B cell (primary cell): Measurements from ENCODE around the gene SLC17A1. TPM values are rescaled to one million over a fixed set of nuclear protein-coding genes. Genes with fewer than 3 reads are reported as not detected.

Experiments used
- ATAC-seq: fragments of 200-7000 bp; cut with Tn5 transposase; one replicate; pipeline ENCODE4 v1.10.0; 2021; ENCODE audit warnings: low read depth, mild to moderate bottlenecking, moderate number of reproducible peaks, moderate library complexity
- CTCF ChIA-PET: fragments of 350-600 bp; sonication (Branson Sonifier 250); formaldehyde crosslinking; loops from one replicate; lab custom pipeline; 2021; ENCODE audit warnings: antibody characterized with exemption, inconsistent platforms; lab: Charles Lee
- POLR2A ChIA-PET: fragments of 350-600 bp; sonication (Branson Sonifier 250); formaldehyde crosslinking; loops from one replicate; lab custom pipeline; 2021; ENCODE audit warnings: antibody characterized with exemption; lab: Charles Lee
- DNase-seq: peaks from one replicate; pipeline ENCODE4 v3.0.0; 2013
- H2AFZ ChIP-seq: 2 replicates; pipeline ENCODE4 v1.6.1; 2012; ENCODE audit warnings: mild to moderate bottlenecking, low read depth, low read length; ENCODE audit not compliant: insufficient read depth, poor library complexity, severe bottlenecking
- H3K27ac ChIP-seq, 2 donors: 1 replicate in 1 of 2; 2 replicates in 1 of 2; pipeline ENCODE4 v1.5.1; 2012 to 2013; ENCODE audit warnings: low read length in 2 of 2, mild to moderate bottlenecking in 2 of 2, moderate library complexity in 1 of 2
- H3K27me3 ChIP-seq, 4 experiments: fragments of 200-600 bp in 1 of 4; sonication (generic) in 1 of 4; replicated peaks in 1 of 4; 1 replicate in 2 of 4; 2 replicates in 2 of 4; pipeline versions ENCODE4 v1.6.1 to v1.7.0; 2013 to 2016; ENCODE audit warnings: low read length in 3 of 4, mild to moderate bottlenecking in 2 of 4, mixed read lengths in 1 of 4, moderate library complexity in 1 of 4; ENCODE audit not compliant: insufficient read depth in 4 of 4, control insufficient read depth in 3 of 4; ENCODE audit errors: control extremely low read depth in 1 of 4
- H3K36me3 ChIP-seq, 2 experiments: replicated peaks in 1 of 2; 1 replicate in 1 of 2; 2 replicates in 1 of 2; pipeline versions ENCODE4 v1.6.1 to v1.7.1; 2013; ENCODE audit warnings: low read length in 1 of 2; ENCODE audit not compliant: insufficient read depth in 2 of 2, control insufficient read depth in 1 of 2; ENCODE audit errors: control extremely low read depth in 1 of 2, extremely low read depth in 1 of 2
- H3K4me1 ChIP-seq, 2 donors: fragments of 200-600 bp in 1 of 2; sonication (generic) in 1 of 2; 1 replicate in 1 of 2; 2 replicates in 1 of 2; pipeline versions ENCODE4 v1.5.1 to v1.6.1; 2013 to 2017; ENCODE audit warnings: low read length in 2 of 2; ENCODE audit not compliant: control insufficient read depth in 2 of 2, insufficient read depth in 2 of 2
- H3K4me2 ChIP-seq: replicated peaks from 2 replicates; pipeline ENCODE3; 2012; ENCODE audit warnings: mild to moderate bottlenecking, low read depth, low read length; ENCODE audit not compliant: poor library complexity, severe bottlenecking
- H3K4me3 ChIP-seq, 5 experiments: fragments of 200-600 bp in 1 of 5; sonication (generic) in 1 of 5; 1 replicate in 3 of 5; 2 replicates in 2 of 5; pipeline versions ENCODE4 v1.5.1 to v1.7.0; 2011 to 2016; ENCODE audit warnings: low read length in 4 of 5, mild to moderate bottlenecking in 4 of 5, low read depth in 2 of 5, control low read depth in 1 of 5, moderate library complexity in 1 of 5; ENCODE audit not compliant: insufficient read depth in 1 of 5; ENCODE audit errors: control extremely low read depth in 1 of 5, extremely low read depth in 1 of 5
- H3K79me2 ChIP-seq: fragments of 200-600 bp; sonication (generic); one replicate; pipeline ENCODE4 v1.6.0; 2016; ENCODE audit warnings: low read length; ENCODE audit not compliant: control insufficient read depth, insufficient read depth
- H3K9ac ChIP-seq: fragments of 200-600 bp; sonication (generic); 2 replicates; pipeline ENCODE4 v1.6.1; 2017; ENCODE audit warnings: mild to moderate bottlenecking, low read length, moderate library complexity
- H3K9me3 ChIP-seq, 3 donors: one replicate each; pipeline versions ENCODE4 v1.6.1 to v1.7.1; 2013; ENCODE audit warnings: low read length in 2 of 3; ENCODE audit not compliant: control insufficient read depth in 2 of 3, insufficient read depth in 1 of 3; ENCODE audit errors: control extremely low read depth in 1 of 3
- H4K20me1 ChIP-seq: 2 replicates; pipeline ENCODE4 v1.6.0; 2012; ENCODE audit warnings: mild to moderate bottlenecking, low read length; ENCODE audit not compliant: insufficient read depth, control insufficient read depth, poor library complexity, severe bottlenecking
- H3K27ac Mint-ChIP-seq: one replicate; pipeline ENCODE4 v1.8.0; 2021; ENCODE audit warnings: mixed read lengths
- H3K27me3 Mint-ChIP-seq: one replicate; pipeline ENCODE4 v1.8.0; 2021; ENCODE audit warnings: mixed read lengths
- H3K4me1 Mint-ChIP-seq: one replicate; pipeline ENCODE4 v1.8.0; 2021; ENCODE audit warnings: mixed read lengths
- H3K4me3 Mint-ChIP-seq: one replicate; pipeline ENCODE4 v1.8.0; 2021; ENCODE audit warnings: mixed read lengths
- H3K9me3 Mint-ChIP-seq: one replicate; pipeline ENCODE4 v1.8.0; 2022; ENCODE audit warnings: mixed read lengths; ENCODE audit not compliant: insufficient read depth
- EZH2 ChIP-seq: IDR thresholded peaks from 2 replicates; pipeline ENCODE4 v1.6.1; 2012; ENCODE audit warnings: borderline replicate concordance, low read depth, mild to moderate bottlenecking, moderate library complexity, low read length; ENCODE audit not compliant: insufficient read depth, poor library complexity, severe bottlenecking
- WGBS: methylation state at CpG from one replicate; pipeline ENCODE4 v1.1.5; 2013; ENCODE audit warnings: missing lambda C conversion rate; ENCODE audit not compliant: insufficient coverage; 5-methylcytosine and 5-hydroxymethylcytosine counted together
- intact Hi-C: fragments of 100-400 bp; cut with micrococcal nuclease; formaldehyde crosslinking; loops from one replicate; pipeline ENCODE4 v1.10.0; 2022
- polyA plus RNA-seq: library from polyadenylated mRNA; depleted of rRNA; stranded (reverse); fragments of >200 nt; gene quantifications from 2 replicates; pipeline ENCODE4 v1.2.3, GENCODE V29; 2012
- total RNA-seq, 2 donors: library from RNA; stranded (reverse); fragments of 120-200 nt in 1 of 2; gene quantifications; 1 replicate in 1 of 2; 2 replicates in 1 of 2; pipeline versions ENCODE4 v1.2.3 to v1.2.4, GENCODE V29; 2013 to 2022
- TF ChIP-seq, protein P1 (sequence below): fragments of 200-600 bp; IDR thresholded peaks from one replicate; pipeline ENCODE4 v1.8.0; 2022; ENCODE audit warnings: antibody characterized with exemption, mild to moderate bottlenecking

Gene SLC17A1
- total and polyA plus RNA-seq, 2 donors (not counting 1 experiment from before 2014, with no cell fraction given) = not detected

DNA sequence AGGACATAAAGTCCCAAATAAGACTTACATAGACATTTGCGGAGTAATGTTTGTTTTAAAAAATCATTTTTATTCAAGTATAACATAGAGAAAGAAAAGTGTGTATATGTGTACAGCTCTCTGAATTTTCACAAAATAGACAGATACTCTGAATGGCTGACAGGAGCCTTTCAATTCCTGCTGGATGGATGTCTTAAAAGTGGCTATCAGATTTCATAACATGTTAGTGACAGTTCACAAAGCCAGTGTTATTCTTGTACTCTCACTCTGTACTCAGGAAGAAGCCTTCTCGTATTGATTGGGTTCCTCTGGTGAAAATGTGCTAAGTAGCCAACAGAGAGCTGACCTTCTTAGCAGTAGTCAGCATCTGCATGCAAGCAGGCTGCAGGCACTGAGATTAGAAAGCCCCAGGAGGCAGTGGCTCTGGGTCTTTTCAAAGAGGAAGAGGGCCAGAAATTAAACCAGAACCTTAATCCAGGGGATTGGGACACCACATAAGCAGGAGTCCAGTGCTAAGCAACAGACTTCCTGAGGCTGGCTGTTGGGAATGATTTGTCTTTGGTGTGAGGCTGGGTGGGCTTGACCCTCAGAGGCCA is 57.6 kb downstream of the SLC17A1 start:
- H3K79me2 ChIP-seq = no peaks in the 10 kb centered on the region
- peaks cover 28% of the 10 kb centered on the region for H3K27me3 Mint-ChIP-seq
- no peak overlapping the region for H3K27ac ChIP-seq
- H3K4me1 ChIP-seq = no peaks in the 10 kb centered on the region
- ChIA-PET CTCF (no interaction called here), POLR2A (no interaction called here)
- H3K9ac ChIP-seq = no peak overlapping the region
- no peaks in the 10 kb centered on the region for H3K9me3 ChIP-seq
- no peak overlapping the region for H3K4me3 Mint-ChIP-seq
- no peak for TF ChIP-seq EZH2
- TF ChIP-seq, protein P1, sequence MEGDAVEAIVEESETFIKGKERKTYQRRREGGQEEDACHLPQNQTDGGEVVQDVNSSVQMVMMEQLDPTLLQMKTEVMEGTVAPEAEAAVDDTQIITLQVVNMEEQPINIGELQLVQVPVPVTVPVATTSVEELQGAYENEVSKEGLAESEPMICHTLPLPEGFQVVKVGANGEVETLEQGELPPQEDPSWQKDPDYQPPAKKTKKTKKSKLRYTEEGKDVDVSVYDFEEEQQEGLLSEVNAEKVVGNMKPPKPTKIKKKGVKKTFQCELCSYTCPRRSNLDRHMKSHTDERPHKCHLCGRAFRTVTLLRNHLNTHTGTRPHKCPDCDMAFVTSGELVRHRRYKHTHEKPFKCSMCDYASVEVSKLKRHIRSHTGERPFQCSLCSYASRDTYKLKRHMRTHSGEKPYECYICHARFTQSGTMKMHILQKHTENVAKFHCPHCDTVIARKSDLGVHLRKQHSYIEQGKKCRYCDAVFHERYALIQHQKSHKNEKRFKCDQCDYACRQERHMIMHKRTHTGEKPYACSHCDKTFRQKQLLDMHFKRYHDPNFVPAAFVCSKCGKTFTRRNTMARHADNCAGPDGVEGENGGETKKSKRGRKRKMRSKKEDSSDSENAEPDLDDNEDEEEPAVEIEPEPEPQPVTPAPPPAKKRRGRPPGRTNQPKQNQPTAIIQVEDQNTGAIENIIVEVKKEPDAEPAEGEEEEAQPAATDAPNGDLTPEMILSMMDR = no peak
- WGBS = 60% methylated on average over 1 of the region's 2 CpGs
- H3K27ac Mint-ChIP-seq = no peak overlapping the region
- H3K4me3 ChIP-seq = no peak overlapping the region
- DNase-seq (no peak), ATAC-seq (no peak)
- peaks cover 0 to 15% (median 0%) of the 10 kb centered on the region in 4 experiments for H3K27me3 ChIP-seq
- no peaks in the 10 kb centered on the region for H3K9me3 Mint-ChIP-seq
- H3K36me3 ChIP-seq = no peaks in the 10 kb centered on the region
- no peaks in the 10 kb centered on the region for H3K4me1 Mint-ChIP-seq
- no peak overlapping the region for H3K4me2 ChIP-seq
- no peak overlapping the region for H2AFZ ChIP-seq
- H4K20me1 ChIP-seq = no peaks in the 10 kb centered on the region
- intact Hi-C loops = no loop called here

- Mint-ChIP-seq H3K9me3 (no peaks in the 10 kb centered on the region), H3K27me3 (peaks cover 34% of the 10 kb centered on the region), H3K4me3 (no peak overlapping the region), H3K27ac (no peak overlapping the region), H3K4me1 (no peaks in the 10 kb centered on the region)
- Histone ChIP-seq H3K4me1 (no peaks in the 10 kb centered on the region), H3K9me3 (no peaks in the 10 kb centered on the region), H2AFZ (no peak overlapping the region), H3K79me2 (no peaks in the 10 kb centered on the region), H3K4me3 (no peak overlapping the region), H4K20me1 (no peaks in the 10 kb centered on the region), H3K9ac (no peak overlapping the region), H3K36me3 (no peaks in the 10 kb centered on the region), H3K27ac (no peak overlapping the region), H3K4me2 (no peak overlapping the region), H3K27me3 (peaks cover 0 to 3% (median 0%) of the 10 kb centered on the region in 4 experiments)
- no peak for TF ChIP-seq EZH2
- TF ChIP-seq, protein P1 = no peak
- CTCF ChIA-PET = interaction anchor here (0.6 kb wide), 1 partner anchor 68 kb away, joined by 4 read pairs; no protein-coding TSS in a partner anchor
- POLR2A ChIA-PET = no interaction called here
- no CpG with 5 or more reads among the region's 2 CpGs for WGBS
- no peak for DNase-seq
- ATAC-seq = no peak
- intact Hi-C loops = no loop called here
Measured at GRCh38 chr6:25769983-25770382, 61.9 kb downstream of the SLC17A1 start.
